DND-41 (cell line): Measurements from ENCODE around the gene MMD.

Experiments used
- EZH2 ChIP-seq: IDR thresholded peaks from 3 replicates; pipeline ENCODE4 v1.6.1; 2012; ENCODE audit warnings: borderline replicate concordance, low read depth, mild to moderate bottlenecking, moderate library complexity, low read length, inconsistent platforms; ENCODE audit not compliant: severe bottlenecking
- TF ChIP-seq, protein P1 (sequence below): IDR thresholded peaks from 2 replicates; pipeline ENCODE4 v1.5.1; 2012; ENCODE audit warnings: borderline replicate concordance, low read length, moderate library complexity, mild to moderate bottlenecking; ENCODE audit not compliant: poor library complexity, severe bottlenecking; ENCODE audit errors: extremely low read depth

GRCh38 chr17:55383771-55384642, 37.6 kb downstream of the MMD start:
- TF ChIP-seq, protein P1, sequence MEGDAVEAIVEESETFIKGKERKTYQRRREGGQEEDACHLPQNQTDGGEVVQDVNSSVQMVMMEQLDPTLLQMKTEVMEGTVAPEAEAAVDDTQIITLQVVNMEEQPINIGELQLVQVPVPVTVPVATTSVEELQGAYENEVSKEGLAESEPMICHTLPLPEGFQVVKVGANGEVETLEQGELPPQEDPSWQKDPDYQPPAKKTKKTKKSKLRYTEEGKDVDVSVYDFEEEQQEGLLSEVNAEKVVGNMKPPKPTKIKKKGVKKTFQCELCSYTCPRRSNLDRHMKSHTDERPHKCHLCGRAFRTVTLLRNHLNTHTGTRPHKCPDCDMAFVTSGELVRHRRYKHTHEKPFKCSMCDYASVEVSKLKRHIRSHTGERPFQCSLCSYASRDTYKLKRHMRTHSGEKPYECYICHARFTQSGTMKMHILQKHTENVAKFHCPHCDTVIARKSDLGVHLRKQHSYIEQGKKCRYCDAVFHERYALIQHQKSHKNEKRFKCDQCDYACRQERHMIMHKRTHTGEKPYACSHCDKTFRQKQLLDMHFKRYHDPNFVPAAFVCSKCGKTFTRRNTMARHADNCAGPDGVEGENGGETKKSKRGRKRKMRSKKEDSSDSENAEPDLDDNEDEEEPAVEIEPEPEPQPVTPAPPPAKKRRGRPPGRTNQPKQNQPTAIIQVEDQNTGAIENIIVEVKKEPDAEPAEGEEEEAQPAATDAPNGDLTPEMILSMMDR, result no peak
- TF ChIP-seq EZH2, result no peak
